HCT116 (cell line): ENCODE measurements around the gene SHC2. TPM values are rescaled to one million over a fixed set of nuclear protein-coding genes. Genes with fewer than 3 reads are reported as not detected.

Experiments
- ATAC-seq: fragments of 200-7000 bp; cut with Tn5 transposase; 2 replicates; pipeline ENCODE4 v1.9.1; 2020; ENCODE audit warnings: mild to moderate bottlenecking, moderate library complexity
- BruUV-seq: library from RNA; stranded (reverse); fragments of 400-500 nt; replicated peaks from 2 replicates; lab custom pipeline; 2021; lab: Mats Ljungman, UMichigan
- CTCF ChIA-PET: fragments of 300-600 bp; sonication (Branson Sonifier 250); formaldehyde crosslinking; loops from one replicate; lab custom pipeline; 2021; ENCODE audit warnings: antibody characterized with exemption; lab: Charles Lee
- POLR2A ChIA-PET: fragments of 300-600, 350-600 bp; sonication (Branson Sonifier 250); formaldehyde crosslinking; loops from one replicate; lab custom pipeline; 2021; ENCODE audit warnings: antibody characterized with exemption; lab: Charles Lee
- RAD21 ChIA-PET, 2 experiments: fragments of 300-600 bp; sonication (Branson Sonifier 250); formaldehyde crosslinking; loops; one replicate each; lab custom pipeline; 2023; ENCODE audit warnings: low total read pairs in 2 of 2; ENCODE audit not compliant: uncharacterized antibody in 2 of 2, unreplicated experiment in 2 of 2, low non-redundant PET in 1 of 2; lab: Charles Lee
- DNase-seq: peaks from one replicate; pipeline ENCODE4 v3.0.0-alpha.2; 2010; ENCODE audit warnings: low read depth, low spot score
- H2AFZ ChIP-seq: fragments of 200-600 bp; shearing (Covaris generic), sonication (generic); 2 replicates; pipeline ENCODE4 v1.6.1; 2017; ENCODE audit warnings: low read depth, mixed run types, mixed read lengths, antibody characterized with exemption, low read length; ENCODE audit not compliant: poor library complexity, severe bottlenecking
- H3K27ac ChIP-seq: 2 replicates; pipeline ENCODE4 v1.5.1; 2012; ENCODE audit warnings: low read depth, low read length
- H3K27me3 ChIP-seq: fragments of 200-600 bp; sonication (generic); 2 replicates; pipeline ENCODE4 v1.6.1; 2016; ENCODE audit warnings: mixed run types, low read length, mixed read lengths; ENCODE audit not compliant: insufficient read depth
- H3K36me3 ChIP-seq, 2 experiments: fragments of 200-500 bp in 1 of 2; fragments of 200-600 bp in 1 of 2; sonication (Bioruptor generic) in 1 of 2; sonication (generic) in 1 of 2; 2 replicates each; pipeline versions ENCODE4 v1.5.1 to v1.6.1; 2014 to 2016; ENCODE audit warnings: low read length in 2 of 2, inconsistent platforms in 1 of 2, mixed read lengths in 1 of 2, mixed run types in 1 of 2; ENCODE audit not compliant: insufficient read depth in 2 of 2, control insufficient read depth in 1 of 2
- H3K4me1 ChIP-seq, 2 experiments: fragments of 200-600 bp in 1 of 2; sonication (generic) in 1 of 2; 2 replicates each; pipeline versions ENCODE4 v1.5.1 to v1.6.1; 2012 to 2017; ENCODE audit warnings: low read length in 2 of 2, inconsistent platforms in 1 of 2, mild to moderate bottlenecking in 1 of 2, mixed read lengths in 1 of 2, mixed run types in 1 of 2, moderate library complexity in 1 of 2; ENCODE audit not compliant: insufficient read depth in 2 of 2, control insufficient read depth in 1 of 2
- H3K4me2 ChIP-seq: fragments of 200-600 bp; sonication (generic); 2 replicates; pipeline ENCODE4 v1.6.1; 2017; ENCODE audit warnings: mixed run types, low read length, mixed read lengths
- H3K4me3 ChIP-seq, 2 experiments: fragments of 200-600 bp in 1 of 2; sonication (generic) in 1 of 2; replicated peaks in 1 of 2; 2 replicates each; pipeline ENCODE4 v1.5.1; 2011 to 2016; ENCODE audit warnings: low read length in 2 of 2, control low read depth in 1 of 2, low read depth in 1 of 2, mild to moderate bottlenecking in 1 of 2, mixed read lengths in 1 of 2, mixed run types in 1 of 2
- H3K79me2 ChIP-seq: fragments of 200-600 bp; sonication (generic); 2 replicates; pipeline ENCODE4 v1.6.1; 2017; ENCODE audit warnings: mild to moderate bottlenecking, mixed run types, low read length, moderate library complexity, mixed read lengths; ENCODE audit not compliant: insufficient read depth
- H3K9ac ChIP-seq: fragments of 200-600 bp; sonication (generic); 2 replicates; pipeline ENCODE4 v1.6.1; 2016; ENCODE audit warnings: low read length, mixed read lengths
- H3K9me2 ChIP-seq: fragments of 200-600 bp; sonication (generic), shearing (Covaris generic); 2 replicates; pipeline ENCODE4 v1.6.1; 2017; ENCODE audit warnings: mixed run types, mild to moderate bottlenecking, moderate library complexity; ENCODE audit not compliant: insufficient read depth
- H3K9me3 ChIP-seq, 2 experiments: fragments of 200-500 bp in 1 of 2; fragments of 200-600 bp in 1 of 2; sonication (Bioruptor generic) in 1 of 2; sonication (generic) in 1 of 2; 2 replicates each; pipeline ENCODE4 v1.6.1; 2014 to 2017; ENCODE audit warnings: low read length in 2 of 2, mixed read lengths in 2 of 2, inconsistent platforms in 1 of 2, low read depth in 1 of 2, mild to moderate bottlenecking in 1 of 2, mixed run types in 1 of 2, moderate library complexity in 1 of 2; ENCODE audit not compliant: control insufficient read depth in 1 of 2, insufficient read depth in 1 of 2
- H4K20me1 ChIP-seq: fragments of 200-600 bp; sonication (generic), shearing (Covaris generic); 2 replicates; pipeline ENCODE4 v1.6.1; 2017; ENCODE audit warnings: mixed run types, mild to moderate bottlenecking, moderate library complexity; ENCODE audit not compliant: insufficient read depth
- EGR1 ChIP-seq: IDR thresholded peaks from 2 replicates; pipeline ENCODE4 v1.6.1; 2012; ENCODE audit warnings: low read depth
- JUND ChIP-seq: IDR thresholded peaks from 2 replicates; pipeline ENCODE4 v1.6.1; 2012
- RAD21 ChIP-seq: IDR thresholded peaks from 2 replicates; pipeline ENCODE4 v1.6.1; 2012; ENCODE audit warnings: low read depth, mild to moderate bottlenecking
- SP1 ChIP-seq: IDR thresholded peaks from 2 replicates; pipeline ENCODE4 v1.6.1; 2012; ENCODE audit warnings: low read depth
- SRF ChIP-seq: IDR thresholded peaks from 2 replicates; pipeline ENCODE4 v1.6.1; 2012; ENCODE audit warnings: low read depth
- YY1 ChIP-seq: IDR thresholded peaks from 2 replicates; pipeline ENCODE4 v1.6.1; 2011; ENCODE audit warnings: low read length, low read depth, moderate library complexity, mild to moderate bottlenecking; ENCODE audit not compliant: insufficient replicate concordance; ENCODE audit errors: extremely low read depth
- ZNF274 ChIP-seq: fragments of 200-500 bp; sonication (Bioruptor generic); IDR thresholded peaks from 2 replicates; pipeline ENCODE4 v1.6.1; 2014; ENCODE audit warnings: mild to moderate bottlenecking, low read depth, low read length, inconsistent platforms
- intact Hi-C: fragments of 100-400 bp; cut with micrococcal nuclease; formaldehyde crosslinking; loops from 2 replicates; pipeline ENCODE4 v1.10.0; 2022
- total RNA-seq: library from RNA; stranded (reverse); gene quantifications from one replicate; pipeline ENCODE4 v1.2.1, GENCODE V29; 2021; ENCODE audit not compliant: unreplicated experiment

SHC2 gene
- total RNA-seq, 1 experiment from 2014 or later = 2.5 TPM

DNA sequence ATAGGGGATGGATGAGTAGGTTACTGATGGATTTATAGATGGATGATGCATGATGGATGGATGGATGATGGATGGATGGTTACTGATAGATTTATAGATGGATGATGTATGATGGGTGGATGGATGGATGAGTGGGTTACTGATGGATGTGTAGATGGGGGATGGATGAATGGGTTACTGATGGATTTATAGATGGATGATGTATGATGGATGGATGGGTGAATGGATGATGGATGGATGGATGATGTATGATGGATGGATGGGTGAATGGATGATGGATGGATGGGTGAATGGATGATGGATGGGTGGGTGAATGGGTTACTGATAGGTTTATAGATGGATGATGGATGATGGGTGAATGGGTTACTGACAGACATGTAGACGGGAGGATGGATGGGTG, 45.5 kb downstream of the SHC2 start:
- no peak overlapping the region for H3K27ac ChIP-seq
- no peak overlapping the region for H2AFZ ChIP-seq
- H3K27me3 ChIP-seq = no peaks in the 10 kb centered on the region
- H3K9ac ChIP-seq = no peak overlapping the region
- ATAC-seq (no peak), DNase-seq (no peak)
- POLR2A ChIA-PET = no interaction called here
- no peaks in the 10 kb centered on the region for H4K20me1 ChIP-seq
- H3K79me2 ChIP-seq = no peaks in the 10 kb centered on the region
- intact Hi-C loops = no loop called here
- H3K9me3 ChIP-seq = no peaks in the 10 kb centered on the region
- no peaks in the 10 kb centered on the region for H3K9me2 ChIP-seq
- H3K4me3 ChIP-seq = no peak overlapping the region
- CTCF ChIA-PET = no interaction called here
- no peak overlapping the region for H3K4me2 ChIP-seq
- no TSS peak for BruUV-seq
- RAD21 ChIA-PET = no interaction called here
- no peak for TF ChIP-seq RAD21
- TF ChIP-seq, all 23 proteins: peak for 0
- H3K4me1 ChIP-seq = no peaks in the 10 kb centered on the region
- no peaks in the 10 kb centered on the region for H3K36me3 ChIP-seq

DNA sequence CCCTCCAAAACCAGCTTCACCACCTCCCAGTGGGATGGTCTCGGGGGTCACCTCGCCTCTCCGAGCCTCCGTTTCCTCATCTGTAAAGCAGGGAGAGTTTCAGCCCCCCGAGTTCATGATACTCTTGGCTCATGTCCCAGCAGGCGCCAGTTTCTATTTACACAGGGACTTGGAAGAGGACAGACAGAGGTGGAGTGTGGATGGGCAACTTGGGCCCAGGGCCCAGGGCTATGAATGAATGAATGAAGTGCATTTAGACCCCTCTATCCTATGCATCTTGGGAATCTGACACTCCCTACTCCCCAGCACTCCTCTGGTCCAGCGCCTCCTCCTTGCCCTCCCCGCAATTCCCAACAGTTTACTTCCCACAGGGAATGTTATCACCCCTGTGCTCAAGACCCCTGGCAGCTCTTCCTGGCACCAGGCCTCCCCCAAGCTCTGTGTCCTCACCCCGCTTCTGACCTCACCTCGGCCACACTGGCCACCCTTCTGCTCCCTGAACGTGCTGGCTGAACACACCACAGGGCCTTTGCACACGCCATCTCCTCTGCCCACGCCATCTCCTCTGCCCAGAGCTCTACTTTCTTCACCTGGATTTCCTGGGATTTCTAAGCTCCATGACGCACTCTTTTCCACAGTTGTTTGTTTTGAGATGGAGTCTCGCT, 46.9 kb downstream of the SHC2 start:
- H3K4me1 ChIP-seq = peaks cover 4 to 8% of the 10 kb centered on the region in 2 experiments; a peak in 3 of 4 replicates
- H4K20me1 ChIP-seq = no peaks in the 10 kb centered on the region
- H3K4me2 ChIP-seq = no peak overlapping the region
- no TSS peak for BruUV-seq
- DNase-seq (no peak), ATAC-seq (no peak)
- ChIA-PET POLR2A (no interaction called here), RAD21 (no interaction called here), CTCF (no interaction called here)
- H3K27me3 ChIP-seq = peaks cover 4% of the 10 kb centered on the region; the same call in 1 of the 2 replicates
- intact Hi-C loops = no loop called here
- H3K27ac ChIP-seq = no peak overlapping the region
- H3K36me3 ChIP-seq = no peaks in the 10 kb centered on the region
- no peak for TF ChIP-seq SRF
- no peak for TF ChIP-seq ZNF274
- no peak for TF ChIP-seq EGR1
- no peak for TF ChIP-seq SP1
- no peak for TF ChIP-seq JUND
- no peak for TF ChIP-seq YY1
- no peaks in the 10 kb centered on the region for H3K9me3 ChIP-seq
- H3K4me3 ChIP-seq = no peak overlapping the region
- no peak overlapping the region for H2AFZ ChIP-seq
- no peak overlapping the region for H3K9ac ChIP-seq
- H3K79me2 ChIP-seq = no peaks in the 10 kb centered on the region
- H3K9me2 ChIP-seq = no peaks in the 10 kb centered on the region
